Glomerular endothelial cell (primary cell): ENCODE measurements around the gene SLC25A25. TPM values are rescaled to one million over a fixed set of nuclear protein-coding genes. Genes with fewer than 3 reads are reported as not detected.
"Not testable (repeated sequence)": the region's sequence is repeated elsewhere in the genome, so short reads cannot be mapped to it uniquely, and the experiment has no call there.

Experiments
- DNase-seq: peaks from one replicate; pipeline ENCODE4 v3.0.0-alpha.2; 2011; ENCODE audit warnings: low read depth, low spot score; ENCODE audit errors: extremely low read depth
- total RNA-seq: library from RNA; depleted of rRNA; stranded (reverse); fragments of >200 nt; gene quantifications from 2 replicates; pipeline ENCODE4 v1.2.3, GENCODE V29; 2015

Gene SLC25A25
- total RNA-seq: 16.1 and 24.1 TPM in 2 replicates

DNA sequence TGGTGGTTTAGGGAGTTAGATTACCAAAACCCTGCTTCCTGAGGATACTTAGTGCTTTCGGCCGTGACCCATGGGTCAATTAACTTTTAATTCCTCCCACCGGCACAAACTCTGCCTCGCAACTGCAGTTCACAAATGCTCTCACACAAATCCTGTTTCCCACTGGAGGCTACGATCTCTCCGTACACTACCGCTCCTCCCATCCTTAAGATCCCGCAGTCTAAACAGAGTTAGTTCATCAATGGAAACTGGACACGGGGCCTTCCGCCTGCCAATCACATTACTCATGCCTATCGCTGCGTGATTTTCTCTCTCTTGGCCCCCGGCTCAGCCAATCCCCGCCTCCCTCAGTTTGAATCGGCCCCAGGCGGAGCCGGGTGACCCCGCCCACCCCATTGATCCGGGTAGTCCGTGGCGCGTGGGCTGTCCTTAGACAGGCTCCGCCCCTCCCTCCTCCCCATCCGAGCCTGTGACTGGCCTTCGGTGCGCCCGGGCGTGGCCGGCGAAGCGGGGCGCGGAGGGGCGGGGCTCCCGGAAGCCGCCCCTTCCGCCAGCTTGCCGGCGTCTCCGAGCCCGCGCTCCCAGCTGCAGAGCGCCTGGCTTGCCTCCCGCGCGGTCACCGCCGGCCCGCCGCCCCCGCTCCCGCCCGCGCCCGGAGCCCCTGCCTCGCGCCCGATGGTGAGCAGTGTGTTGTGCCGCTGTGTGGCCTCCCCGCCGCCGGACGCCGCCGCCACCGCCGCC lies at the start of gene SLC25A25:
SLC25A25 (plus strand) TSS at position 588 of the 741 bp plus-strand sequence; CDS start at position 676, 88 bp downstream.
- peak; percentile 85 for DNase-seq

DNA sequence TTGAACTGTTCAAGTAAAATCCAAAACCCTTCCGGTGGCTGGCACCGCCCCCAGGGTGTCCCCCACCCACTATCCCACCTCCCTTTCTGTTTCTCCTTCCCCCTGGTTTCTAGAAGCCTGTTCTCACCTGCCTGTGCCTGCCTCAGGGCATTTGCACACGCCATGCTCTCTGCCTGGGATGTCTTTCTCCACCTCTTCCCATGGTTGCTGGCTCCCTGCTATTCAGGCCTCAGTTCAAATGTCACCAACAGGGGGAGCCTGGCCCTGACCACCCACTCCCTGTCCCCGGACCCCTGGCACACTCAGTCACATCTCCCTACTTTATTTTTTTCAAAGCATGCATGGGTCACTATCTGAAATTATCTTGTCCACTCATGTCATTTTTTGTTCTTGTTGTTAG lies 47.3 kb upstream of the SLC25A25 start:
- DNase-seq: no peak

DNA sequence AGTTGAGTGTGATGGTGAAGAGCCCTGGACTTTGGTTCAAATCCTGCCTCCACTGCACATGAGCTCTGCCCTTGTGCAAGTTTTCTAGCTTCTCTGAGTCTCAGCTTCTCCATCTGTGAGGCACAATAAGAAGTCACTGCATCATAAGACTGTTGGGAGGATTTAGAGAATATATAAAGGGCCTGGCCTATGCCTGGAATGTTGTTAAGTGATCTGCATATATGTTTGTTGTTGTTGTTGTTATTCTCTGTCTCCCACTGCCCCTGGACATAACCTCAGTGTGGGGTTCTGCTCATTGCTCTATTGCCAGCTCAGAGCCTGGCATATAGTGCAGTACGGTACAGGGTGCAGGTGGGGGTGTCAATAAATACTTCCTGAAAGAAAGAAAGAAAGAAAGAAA lies 46.9 kb upstream of the SLC25A25 start:
- no peak for DNase-seq

DNA sequence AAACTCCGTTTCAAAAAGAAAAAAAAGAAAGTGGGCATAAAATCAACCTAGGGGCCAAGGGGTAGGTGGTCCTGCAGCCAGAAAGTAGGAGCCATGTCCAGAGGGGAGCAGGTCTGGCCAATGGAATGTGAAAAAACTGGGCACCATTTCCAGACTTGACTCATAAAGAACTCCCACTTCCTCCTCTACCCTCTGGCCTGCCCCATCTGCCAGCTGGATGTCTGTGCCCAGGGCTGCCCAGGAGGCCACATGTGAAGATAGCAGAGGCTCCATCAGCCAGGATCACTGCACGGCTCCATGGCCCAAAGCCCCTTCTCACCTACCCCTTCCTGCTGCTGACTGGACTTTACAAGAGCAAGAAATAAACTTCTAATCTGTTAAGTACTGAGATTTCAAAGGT lies 45.1 kb upstream of the SLC25A25 start:
- DNase-seq: no peak

DNA sequence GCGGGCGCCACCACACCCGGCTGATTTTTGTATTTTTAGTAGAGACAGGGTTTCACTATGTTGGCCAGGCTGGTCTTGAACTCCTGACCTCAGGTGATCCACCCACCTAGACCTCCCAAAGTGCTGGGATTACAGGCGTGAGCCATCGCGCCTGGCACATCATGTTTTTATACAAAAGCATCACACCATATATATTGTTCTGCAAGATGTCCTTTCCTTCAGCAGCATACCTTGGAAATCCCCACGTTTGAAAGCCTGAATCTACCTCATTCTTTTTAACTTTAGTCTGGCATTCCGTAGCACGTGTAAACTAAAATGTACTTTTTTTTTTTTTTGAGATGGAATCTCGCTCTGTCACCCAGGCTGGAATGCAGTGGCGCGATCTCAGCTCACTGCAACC lies 44.4 kb upstream of the SLC25A25 start:
- DNase-seq: not testable (repeated sequence)

DNA sequence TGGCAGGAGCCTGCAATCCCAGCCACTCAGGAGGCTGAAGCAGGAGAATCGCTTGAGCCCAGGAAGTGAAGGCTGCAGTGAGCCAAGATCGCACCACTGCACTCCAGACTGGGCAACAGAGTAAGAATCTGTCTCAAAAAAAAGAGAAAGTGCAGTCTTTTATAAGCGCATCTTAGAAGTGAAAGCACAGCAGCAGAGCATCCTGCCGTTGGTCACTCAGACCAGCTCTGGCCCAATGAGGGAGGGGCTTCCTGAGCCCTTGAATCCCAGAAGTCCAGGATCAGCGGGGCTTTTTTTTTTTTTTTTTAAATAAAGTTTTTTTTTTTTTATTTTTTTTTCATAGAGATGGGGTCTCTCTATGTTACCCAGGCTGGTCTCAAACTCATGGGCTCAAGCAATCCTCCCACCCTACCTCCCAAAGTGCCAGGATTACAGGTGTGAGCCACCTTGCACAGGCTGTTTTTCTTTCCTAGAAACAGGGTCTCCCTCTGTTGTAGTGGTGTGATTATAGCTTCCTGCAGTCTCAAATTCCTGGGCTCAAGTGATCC lies 43.2 kb upstream of the SLC25A25 start:
- DNase-seq: no peak

DNA sequence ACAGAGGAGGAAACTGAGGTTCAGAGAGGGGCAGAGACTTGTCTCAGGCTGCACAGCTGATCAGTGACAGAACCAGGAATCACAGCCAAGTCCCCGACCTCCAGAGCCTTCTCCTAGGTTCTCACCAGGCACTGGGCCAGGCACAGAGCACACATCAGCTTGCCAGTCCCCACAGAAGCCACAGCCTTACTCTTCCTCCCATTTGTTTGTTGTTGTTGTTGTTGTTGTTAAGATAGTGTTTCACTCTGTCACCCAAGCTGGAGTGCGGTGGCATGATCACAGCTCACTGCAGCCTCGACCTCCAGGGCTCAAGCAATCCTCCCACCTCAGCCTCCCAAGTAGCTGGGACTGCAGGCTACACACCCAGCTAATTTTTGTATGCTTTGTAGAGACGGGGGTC lies 42.3 kb upstream of the SLC25A25 start:
- no peak for DNase-seq

DNA sequence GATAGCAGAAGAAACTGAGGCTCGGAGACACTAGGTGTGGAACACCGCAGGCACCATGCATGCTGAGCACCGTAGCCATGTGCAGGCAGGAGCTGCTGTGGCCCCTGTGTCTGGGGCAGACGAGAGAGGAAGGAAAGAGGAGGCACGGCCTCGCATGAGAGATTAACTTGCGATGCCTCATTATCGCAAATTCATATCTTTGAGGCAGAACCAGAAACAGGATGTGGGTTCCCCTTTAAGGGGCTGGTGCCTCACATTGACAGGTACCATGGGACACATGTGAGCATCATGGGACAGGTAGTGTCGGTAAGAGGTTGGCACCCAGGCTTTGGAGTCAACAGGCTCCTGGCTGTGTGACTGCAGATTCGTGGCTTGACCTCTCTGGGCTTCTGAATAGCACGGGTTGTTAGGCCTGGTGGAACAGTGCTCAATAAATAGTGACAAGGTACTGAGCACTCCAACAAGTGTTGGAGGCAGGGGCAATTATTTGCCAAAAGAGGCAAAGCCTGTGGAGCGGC lies 41.7 kb upstream of the SLC25A25 start:
- DNase-seq: no peak

DNA sequence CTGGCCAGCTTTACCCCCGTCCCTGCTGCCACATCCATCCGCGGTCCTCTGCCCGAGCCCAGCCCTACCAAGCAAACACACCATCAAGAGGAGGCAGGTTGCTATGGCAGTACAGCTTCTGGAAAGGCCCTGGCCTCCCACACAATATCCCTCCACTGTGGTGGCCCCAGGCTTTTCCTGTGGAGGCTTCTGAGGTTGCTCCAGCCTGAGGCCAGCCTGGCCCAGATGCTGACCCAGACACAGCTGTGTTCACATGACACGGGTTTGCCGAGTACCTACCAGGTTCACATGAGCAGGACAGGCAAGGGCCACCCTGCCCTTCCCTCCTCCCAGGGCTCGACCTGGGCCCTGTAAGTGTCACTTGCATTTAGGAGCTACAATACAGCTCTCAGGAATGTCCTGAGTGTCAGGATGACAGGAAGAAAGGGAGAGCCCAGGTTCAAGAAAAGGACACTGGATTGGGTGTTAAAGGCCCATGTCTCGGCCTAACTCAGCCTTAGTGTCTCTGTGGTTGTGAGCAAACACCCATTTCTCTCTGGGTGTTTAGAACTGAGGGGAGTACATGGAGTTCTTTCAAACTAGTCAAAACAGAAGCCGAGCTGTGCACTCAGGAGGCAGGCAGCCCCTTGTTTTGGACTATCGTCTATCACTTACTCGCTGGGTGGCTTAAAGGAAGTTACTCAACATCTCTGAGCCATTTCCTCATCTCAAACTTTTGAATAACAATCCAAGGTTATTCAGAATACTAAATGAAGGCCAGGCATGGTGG lies 41.1 kb upstream of the SLC25A25 start:
- no peak for DNase-seq

DNA sequence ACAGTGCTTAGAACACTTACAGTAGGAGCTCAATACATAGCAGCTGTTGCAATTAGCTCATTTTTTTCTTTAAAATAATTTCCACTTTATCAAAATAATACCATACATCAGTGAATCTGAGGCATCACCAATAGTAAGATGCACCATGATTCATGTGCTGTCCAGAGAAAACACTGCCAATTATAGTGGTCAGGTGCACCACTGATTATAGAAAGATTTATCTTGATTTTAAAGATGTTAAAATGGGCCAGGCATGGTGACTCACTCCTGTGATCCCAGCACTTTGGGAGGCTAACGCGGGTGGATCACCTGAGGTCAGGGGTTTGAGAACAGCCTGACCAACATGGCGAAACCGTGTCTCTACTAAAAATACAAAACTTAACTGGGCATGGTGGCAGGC lies 40.3 kb upstream of the SLC25A25 start:
- no peak for DNase-seq

DNA sequence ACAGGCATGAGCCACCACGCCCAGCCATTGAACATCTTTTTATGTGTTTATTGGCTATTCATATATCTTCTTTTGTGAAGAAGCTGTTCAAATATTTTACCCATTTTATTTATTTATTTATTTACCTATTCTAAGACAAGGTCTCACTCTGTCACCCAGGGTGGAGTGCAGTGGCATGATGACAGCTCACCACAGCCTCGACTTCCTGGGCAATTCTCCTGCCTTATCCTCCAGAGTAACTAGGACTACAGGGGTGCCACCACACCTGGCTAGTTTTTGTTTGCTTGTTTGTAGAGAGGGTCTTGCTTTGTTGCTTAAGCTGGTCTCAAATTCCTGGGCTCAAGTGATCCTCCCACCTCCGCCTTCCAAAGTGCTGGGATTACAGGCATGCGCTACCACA lies 34.4 kb upstream of the SLC25A25 start:
- no peak for DNase-seq

DNA sequence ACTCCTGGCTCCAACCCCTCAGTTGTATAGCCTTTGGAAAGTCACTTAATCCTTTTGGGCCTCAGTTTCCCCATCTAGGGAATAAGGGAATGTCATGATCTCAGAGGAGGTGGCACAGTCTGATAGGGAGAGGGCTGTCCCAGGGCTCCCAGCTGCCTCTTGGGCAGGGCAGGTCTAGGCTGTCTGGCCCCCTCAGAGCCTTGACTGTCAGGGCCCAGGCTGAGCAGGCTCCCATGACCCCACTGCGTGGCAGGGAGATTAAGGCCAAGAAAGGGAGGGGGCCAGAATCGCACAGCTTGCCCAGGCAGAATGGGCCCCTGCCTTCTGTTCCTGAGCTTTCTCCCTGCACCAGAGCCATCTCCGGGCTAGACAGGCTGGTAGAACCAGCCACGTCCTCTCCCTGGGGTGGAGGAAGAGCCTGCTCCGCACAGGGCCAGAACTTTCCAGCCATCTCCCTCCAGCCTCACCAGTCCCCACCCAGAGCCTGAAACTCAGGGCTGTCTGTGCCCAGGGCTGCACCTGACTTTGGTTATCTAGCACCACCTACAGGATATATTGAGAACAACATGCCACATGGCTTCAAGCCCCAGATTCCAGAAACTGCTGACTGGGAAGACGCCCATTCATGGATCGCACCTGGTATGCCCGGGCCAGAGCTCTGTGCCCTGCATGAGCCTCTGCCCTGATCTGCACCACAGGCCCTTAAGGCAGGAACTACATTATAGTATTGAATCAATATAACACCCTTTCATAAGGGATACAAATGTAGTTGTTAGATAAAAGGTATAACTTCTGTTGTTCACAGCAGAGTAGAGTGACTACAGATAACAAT lies 33.0 kb upstream of the SLC25A25 start:
- DNase-seq: peak; percentile 75

DNA sequence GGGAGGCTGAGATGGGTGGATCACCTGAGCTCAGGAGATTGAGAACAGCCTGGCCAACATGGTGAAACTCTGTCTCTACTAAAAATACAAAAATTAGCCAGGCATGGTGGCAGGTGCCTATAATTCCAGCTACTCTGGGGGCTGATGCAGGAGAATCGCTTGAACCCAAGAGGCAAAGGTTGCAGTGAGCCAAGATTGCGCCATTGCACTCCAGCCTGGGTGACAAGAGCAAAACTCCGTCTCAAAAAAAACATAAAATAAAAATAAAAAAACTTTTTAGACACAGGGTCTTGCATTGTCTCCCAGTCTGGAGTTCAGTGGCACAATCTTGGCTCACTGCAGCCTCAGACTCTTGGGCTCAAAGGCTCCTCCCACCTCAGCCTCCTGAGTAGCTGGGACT lies 31.5 kb upstream of the SLC25A25 start:
- DNase-seq: not testable (repeated sequence)

DNA sequence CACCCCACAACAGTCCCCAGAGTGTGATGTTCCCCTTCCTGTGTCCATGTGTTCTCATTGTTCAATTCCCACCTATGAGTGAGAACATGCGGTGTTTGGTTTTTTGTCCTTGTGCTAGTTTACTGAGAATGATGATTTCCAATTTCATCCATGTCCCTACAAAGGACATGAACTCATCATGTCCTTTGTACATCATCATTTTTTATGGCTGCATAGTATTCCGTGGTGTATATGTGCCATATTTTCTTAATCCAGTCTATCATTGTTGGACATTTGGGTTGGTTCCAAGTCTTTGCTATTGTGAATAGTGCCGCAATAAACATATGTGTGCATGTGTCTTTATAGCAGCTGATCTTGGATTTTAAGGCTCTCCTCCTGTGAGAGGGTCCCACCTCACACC lies 27.2 kb upstream of the SLC25A25 start:
- not testable (repeated sequence) for DNase-seq

DNA sequence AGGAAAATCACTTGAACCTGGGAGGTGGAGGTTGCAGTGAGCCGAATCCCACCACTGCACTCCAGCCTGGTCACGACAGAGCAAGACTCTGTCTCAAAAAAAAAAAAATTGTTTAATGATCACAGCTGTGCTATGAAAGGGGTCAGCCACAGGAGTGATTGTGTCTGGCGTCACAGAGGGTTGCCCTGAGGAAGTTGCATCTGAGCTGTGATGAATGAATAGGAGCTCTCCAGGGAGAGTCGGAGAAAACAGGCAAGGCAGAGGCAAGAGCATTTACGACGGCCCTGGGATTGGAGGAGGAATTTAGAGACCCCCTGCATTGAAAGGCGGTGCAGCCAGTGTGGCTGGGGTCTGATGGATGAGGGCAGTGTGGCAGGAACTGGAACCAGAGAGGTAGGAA lies 26.0 kb upstream of the SLC25A25 start:
- DNase-seq: no peak

DNA sequence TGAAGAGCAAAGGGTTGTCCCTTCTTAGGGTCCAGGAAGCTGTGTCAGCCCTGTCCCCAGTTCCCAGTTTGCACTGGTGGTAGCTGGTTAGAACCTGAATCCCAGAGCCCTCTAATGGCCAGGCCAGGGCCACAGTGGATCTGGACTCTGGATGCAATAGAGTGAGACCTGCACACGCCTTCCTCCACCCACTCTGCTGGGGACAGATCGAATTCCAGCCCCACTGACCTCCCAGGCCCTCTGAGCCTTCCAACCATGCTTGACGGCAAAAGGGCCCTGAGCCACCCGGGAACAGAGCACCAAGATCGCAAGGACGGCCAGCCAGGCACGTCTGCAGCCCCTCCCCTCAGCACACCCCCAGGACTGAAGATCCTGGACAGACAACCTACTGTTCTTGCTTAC lies 24.6 kb upstream of the SLC25A25 start:
- DNase-seq: no peak

DNA sequence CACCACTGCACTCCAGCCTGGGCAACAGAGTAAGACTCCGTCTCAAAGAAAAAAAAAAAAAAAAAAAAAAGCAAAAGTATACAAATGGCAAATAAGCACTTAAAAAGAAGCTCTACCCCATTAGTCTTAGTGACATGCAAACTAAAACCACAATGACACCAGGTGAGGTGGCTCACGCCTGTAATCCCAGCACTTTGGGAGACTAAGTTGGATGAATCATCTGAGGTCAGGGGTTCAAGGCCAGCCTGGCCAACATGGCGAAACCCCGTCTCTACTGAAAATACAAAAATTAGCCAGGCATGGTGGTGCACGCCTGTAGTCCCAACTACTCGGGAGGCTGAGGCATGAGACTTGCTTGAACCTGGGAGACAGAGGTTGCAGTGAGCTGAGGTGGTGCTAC lies 22.6 kb upstream of the SLC25A25 start:
- not testable (repeated sequence) for DNase-seq

DNA sequence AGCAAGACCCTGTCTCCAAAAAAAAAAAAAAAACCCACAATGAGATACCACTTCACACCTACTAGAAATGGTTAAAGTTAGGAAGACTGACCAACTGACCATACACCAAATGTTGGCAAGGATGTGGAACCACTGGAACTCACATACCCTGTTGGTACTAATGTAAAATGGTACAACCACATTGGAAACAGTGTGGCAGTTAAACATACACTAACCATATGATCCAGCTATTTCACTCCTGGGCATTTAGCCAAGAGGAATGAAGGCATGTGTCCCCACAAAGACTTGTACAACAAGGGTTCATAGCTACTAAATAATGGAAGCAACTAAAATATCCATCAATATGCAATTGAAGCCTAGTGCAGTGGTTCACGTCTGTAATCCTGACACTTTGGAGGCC lies 22.2 kb upstream of the SLC25A25 start:
- DNase-seq: no peak

DNA sequence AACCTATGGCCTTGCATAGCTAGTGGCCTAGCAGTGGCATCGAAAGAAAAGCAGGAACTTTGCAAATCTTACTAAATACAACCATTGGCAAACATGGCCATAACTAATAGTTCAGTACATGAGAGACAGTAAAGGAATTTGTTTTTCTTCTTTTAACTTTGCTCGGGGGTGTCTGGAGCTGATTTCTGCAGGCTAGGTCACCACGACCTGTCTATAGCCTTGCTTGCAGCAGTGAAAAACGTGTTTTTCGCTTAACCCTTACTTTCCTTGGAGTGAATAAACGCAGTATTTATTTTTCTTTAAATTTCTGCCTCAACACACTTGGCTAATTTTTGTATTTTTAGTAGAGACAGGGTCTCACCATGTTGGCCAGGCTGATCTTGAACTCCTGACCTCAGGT lies 20.8 kb upstream of the SLC25A25 start:
- no peak for DNase-seq

DNA sequence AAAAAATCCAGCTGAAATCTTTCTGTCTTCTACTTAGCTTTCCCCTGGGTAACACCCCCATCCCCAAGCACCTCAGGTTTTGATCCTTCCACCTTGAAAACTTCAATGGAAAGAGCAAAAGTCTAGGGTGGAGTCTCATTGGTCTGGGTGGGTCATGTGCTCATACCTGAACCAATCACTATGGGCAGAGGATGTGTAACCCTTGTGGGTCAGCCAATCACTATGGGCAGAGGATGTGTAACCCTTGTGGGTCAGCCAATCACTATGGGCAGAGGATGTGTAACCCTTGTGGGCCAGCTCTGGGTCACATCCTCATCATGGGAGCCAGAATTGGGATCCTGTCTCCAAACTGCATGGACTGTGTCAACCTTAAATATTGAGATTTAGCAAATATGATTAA lies 19.4 kb upstream of the SLC25A25 start:
- no peak for DNase-seq

DNA sequence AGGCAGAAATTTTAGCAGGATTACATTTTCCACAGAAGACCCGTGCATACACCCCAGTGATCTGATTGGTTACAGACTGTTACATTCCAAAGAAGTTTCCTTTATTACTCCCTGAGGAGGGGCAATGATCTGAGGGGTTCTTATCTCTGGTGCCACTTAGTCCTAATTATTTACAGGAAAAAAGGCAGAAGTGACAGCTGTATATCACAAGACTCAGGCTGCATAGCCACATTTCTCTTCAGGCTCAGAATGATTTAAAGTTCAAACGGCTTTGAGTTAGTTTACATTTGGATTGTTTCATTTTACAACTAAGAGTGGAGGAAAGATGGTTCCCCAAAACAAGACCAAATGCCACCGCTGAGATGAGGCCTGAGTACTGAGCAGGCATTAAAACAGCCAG lies 18.2 kb upstream of the SLC25A25 start:
- DNase-seq: no peak
